Duodenal mucosa (tissue), 2 donors: ENCODE measurements around the gene DDIAS.
"Not testable (repeated sequence)": the region's sequence is repeated elsewhere in the genome, so short reads cannot be mapped to it uniquely, and the experiment has no call there.

Experiments used
- H3K27ac ChIP-seq: one replicate; pipeline ENCODE4 v1.7.0; 2013; ENCODE audit warnings: low read depth, low read length
- H3K27me3 ChIP-seq, 2 donors: one replicate each; pipeline ENCODE4 v1.7.0; 2013; ENCODE audit warnings: low read length in 2 of 2, control low read depth in 1 of 2; ENCODE audit not compliant: insufficient read depth in 2 of 2, control insufficient read depth in 1 of 2
- H3K36me3 ChIP-seq, 2 donors: one replicate each; pipeline ENCODE4 v1.7.0; 2013; ENCODE audit warnings: low read length in 2 of 2, control low read depth in 1 of 2; ENCODE audit not compliant: insufficient read depth in 2 of 2, control insufficient read depth in 1 of 2
- H3K4me1 ChIP-seq, 2 donors: one replicate each; pipeline ENCODE4 v1.7.0; 2013; ENCODE audit warnings: low read length in 2 of 2, control low read depth in 1 of 2; ENCODE audit not compliant: insufficient read depth in 2 of 2, control insufficient read depth in 1 of 2
- H3K4me3 ChIP-seq, 2 donors: one replicate each; pipeline ENCODE4 v1.7.0; 2013; ENCODE audit warnings: low read length in 2 of 2, low read depth in 1 of 2
- H3K9ac ChIP-seq, 2 donors: one replicate each; pipeline ENCODE4 v1.7.0; 2013; ENCODE audit warnings: low read length in 2 of 2, low read depth in 1 of 2
- H3K9me3 ChIP-seq, 2 donors: one replicate each; pipeline ENCODE4 v1.7.0; 2013; ENCODE audit warnings: low read length in 2 of 2, control low read depth in 1 of 2; ENCODE audit not compliant: control insufficient read depth in 1 of 2

Gene DDIAS, protein sequence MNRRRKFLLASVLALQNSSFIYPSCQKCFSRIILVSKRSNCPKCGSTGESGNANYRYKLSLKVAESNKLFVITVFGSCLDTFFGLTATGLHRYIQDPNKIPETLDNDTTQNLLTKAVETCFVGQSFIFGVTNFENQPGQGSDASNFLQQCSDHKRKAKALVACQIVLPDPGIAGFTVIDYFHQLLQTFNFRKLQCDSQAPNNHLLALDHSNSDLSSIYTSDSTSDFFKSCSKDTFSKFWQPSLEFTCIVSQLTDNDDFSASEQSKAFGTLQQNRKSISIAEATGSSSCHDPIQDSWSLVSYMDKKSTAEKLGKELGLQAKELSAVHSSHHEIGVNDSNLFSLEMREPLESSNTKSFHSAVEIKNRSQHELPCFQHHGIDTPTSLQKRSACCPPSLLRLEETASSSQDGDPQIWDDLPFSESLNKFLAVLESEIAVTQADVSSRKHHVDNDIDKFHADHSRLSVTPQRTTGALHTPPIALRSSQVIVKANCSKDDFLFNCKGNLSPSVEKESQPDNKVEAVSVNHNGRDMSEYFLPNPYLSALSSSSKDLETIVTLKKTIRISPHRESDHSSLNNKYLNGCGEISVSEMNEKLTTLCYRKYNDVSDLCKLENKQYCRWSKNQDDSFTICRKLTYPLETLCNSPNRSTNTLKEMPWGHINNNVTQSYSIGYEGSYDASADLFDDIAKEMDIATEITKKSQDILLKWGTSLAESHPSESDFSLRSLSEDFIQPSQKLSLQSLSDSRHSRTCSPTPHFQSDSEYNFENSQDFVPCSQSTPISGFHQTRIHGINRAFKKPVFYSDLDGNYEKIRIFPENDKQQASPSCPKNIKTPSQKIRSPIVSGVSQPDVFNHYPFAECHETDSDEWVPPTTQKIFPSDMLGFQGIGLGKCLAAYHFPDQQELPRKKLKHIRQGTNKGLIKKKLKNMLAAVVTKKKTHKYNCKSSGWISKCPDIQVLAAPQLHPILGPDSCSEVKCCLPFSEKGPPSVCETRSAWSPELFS

DNA sequence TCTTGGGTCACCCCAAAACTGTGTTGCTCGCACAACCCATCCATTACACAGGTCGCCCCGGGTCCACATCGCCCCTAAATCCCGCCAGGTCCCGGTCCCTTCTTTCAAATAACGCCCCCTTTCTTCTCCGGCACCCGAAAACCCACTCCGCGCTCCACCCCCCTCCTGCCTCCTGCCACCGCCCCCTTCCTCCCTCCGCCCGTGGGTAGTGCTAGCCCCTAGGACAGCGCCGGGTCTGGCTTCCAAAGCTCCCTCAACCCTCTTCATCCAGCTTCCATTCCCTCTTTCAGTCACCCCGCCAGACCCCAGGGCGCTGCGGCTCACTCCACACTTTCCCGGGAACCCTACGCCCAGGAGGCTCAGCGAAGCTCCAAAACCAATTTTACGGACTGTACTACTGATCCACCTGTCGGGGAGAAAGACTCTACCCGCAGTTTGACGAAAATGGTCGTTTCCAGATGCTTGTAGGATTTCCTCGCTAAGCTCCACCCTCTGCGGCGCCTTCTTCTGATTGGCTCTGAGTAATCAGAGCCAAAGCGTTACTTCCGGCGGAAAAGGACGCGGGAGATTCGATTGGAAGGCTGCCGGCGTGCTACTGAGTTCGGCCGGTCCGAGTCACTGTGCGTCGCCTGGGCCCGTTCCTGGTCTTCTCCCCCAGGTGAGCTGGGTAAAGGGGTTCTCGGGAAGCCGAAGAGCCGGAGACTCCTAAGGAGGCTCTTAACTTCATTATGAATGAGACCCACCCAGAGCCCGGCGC lies at the start of gene DDIAS:
Gene DDIAS (plus strand): TSS at position 572 of the 757 bp plus-strand sequence. CDS start 13,003 bp downstream, outside the sequence.
- Histone ChIP-seq H3K4me1 (peaks cover 17 to 21% of the 10 kb centered on the region in 2 donors), H3K4me3 (peak within 1 kb of the TSS; percentile 84 to 93), H3K9ac (peak within 1 kb of the TSS; percentile 94 to 98), H3K27me3 (no peaks in the 10 kb centered on the region), H3K27ac (peak within 1 kb of the TSS; percentile 79), H3K9me3 (no peaks in the 10 kb centered on the region), H3K36me3 (no peaks in the 10 kb centered on the region)

- Histone ChIP-seq H3K4me1 (no peaks in the 10 kb centered on the region), H3K27me3 (no peaks in the 10 kb centered on the region), H3K36me3 (peaks cover 0 to 3% of the 10 kb centered on the region in 2 donors), H3K27ac (no peak overlapping the region), H3K9ac (no peak overlapping the region), H3K4me3 (no peak overlapping the region), H3K9me3 (no peaks in the 10 kb centered on the region)
Observed at GRCh38 chr11:82854242-82854641, 47.3 kb upstream of the DDIAS start.

- H3K4me3 ChIP-seq: not testable (repeated sequence)
Observed at GRCh38 chr11:82854916-82855315, 46.6 kb upstream of the DDIAS start.

GRCh38 chr11:82855616-82856015 lies 45.9 kb upstream of the DDIAS start:
- Histone ChIP-seq H3K4me3 (no peak overlapping the region), H3K9me3 (no peaks in the 10 kb centered on the region), H3K27me3 (no peaks in the 10 kb centered on the region), H3K27ac (no peak overlapping the region), H3K36me3 (peaks cover 0 to 3% of the 10 kb centered on the region in 2 donors), H3K9ac (no peak overlapping the region), H3K4me1 (no peaks in the 10 kb centered on the region)

More at GRCh38 chr11:82854916-82855315, 46.6 kb upstream of the DDIAS start:
- not testable (repeated sequence) for H3K4me1 ChIP-seq, H3K36me3 ChIP-seq, H3K9ac ChIP-seq, H3K27me3 ChIP-seq, H3K9me3 ChIP-seq, H3K27ac ChIP-seq

GRCh38 chr11:82857145-82857544 lies 44.4 kb upstream of the DDIAS start:
- Histone ChIP-seq H3K9me3 (no peaks in the 10 kb centered on the region), H3K4me3 (no peak overlapping the region), H3K4me1 (no peaks in the 10 kb centered on the region), H3K9ac (no peak overlapping the region), H3K27ac (no peak overlapping the region), H3K27me3 (no peaks in the 10 kb centered on the region), H3K36me3 (no peaks in the 10 kb centered on the region)

DNA sequence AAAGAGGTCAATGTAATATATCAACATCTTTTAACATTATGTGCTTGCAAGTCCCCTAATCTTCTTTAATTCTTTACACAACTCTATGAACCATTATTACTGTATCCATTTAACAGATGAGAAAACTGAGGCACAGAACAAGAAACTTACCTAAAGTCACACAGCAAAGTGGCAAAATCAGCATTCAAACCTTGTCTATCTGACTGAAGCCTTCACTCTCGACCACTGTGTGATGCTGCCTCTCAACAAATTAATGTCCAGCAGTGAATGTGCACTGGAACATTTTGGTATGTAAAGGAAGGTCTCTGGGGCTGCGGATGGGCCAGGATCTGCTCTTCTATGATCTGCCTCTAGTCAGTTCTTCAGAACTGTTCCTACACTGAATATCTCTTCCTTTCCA lies 43.4 kb upstream of the DDIAS start:
- H3K36me3 ChIP-seq: no peaks in the 10 kb centered on the region
- H3K9me3 ChIP-seq: no peaks in the 10 kb centered on the region
- H3K4me1 ChIP-seq: no peaks in the 10 kb centered on the region
- H3K9ac ChIP-seq: no peak overlapping the region
- H3K27ac ChIP-seq: no peak overlapping the region
- no peaks in the 10 kb centered on the region for H3K27me3 ChIP-seq
- no peak overlapping the region for H3K4me3 ChIP-seq

GRCh38 chr11:82858556-82859091 lies 42.9 kb upstream of the DDIAS start:
- H3K27me3 ChIP-seq: no peaks in the 10 kb centered on the region
- no peaks in the 10 kb centered on the region for H3K9me3 ChIP-seq
- H3K36me3 ChIP-seq: no peaks in the 10 kb centered on the region
- H3K4me3 ChIP-seq: no peak overlapping the region
- H3K4me1 ChIP-seq: no peaks in the 10 kb centered on the region
- H3K9ac ChIP-seq: no peak overlapping the region
- H3K27ac ChIP-seq: no peak overlapping the region

DNA sequence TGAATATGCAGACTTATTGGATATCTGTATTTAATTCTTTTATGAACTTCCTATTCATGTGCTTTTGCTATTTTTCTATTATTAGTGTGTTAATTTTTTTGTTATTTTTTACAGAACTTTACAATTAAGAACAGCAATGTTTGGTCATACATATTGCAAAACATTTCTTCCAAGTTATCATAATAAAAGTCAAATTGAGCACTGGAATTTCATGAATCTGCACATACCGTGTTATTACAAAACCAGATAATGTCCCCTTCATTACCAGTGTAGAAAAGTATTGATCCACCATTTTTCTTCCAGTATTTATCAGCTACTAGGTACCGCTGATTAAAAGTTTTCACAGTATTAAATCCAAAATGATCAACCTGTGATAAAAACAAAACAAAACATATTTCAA lies 41.8 kb upstream of the DDIAS start:
- no peak overlapping the region for H3K27ac ChIP-seq
- no peaks in the 10 kb centered on the region for H3K9me3 ChIP-seq
- no peak overlapping the region for H3K4me3 ChIP-seq
- peaks cover 0 to 3% of the 10 kb centered on the region in 2 donors for H3K4me1 ChIP-seq
- H3K9ac ChIP-seq: no peak overlapping the region
- no peaks in the 10 kb centered on the region for H3K27me3 ChIP-seq
- H3K36me3 ChIP-seq: no peaks in the 10 kb centered on the region

DNA sequence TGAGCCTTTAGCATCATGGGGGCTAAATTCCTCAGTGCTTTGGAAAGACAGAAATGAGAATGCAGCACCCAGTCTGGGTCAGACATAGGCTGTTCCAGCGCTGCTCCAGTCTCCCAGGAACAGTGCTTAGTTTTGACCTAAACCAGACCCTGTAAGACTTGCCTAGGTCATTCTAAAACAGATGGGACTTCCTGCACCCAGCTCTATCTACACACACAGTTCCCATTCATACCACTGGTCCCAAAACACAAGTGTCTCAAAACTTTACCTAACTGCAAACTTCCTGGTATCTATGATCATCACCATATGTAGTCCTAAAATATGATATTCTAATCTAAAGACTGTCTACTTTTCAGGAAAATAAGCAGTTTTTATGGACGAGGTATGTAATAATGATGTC lies 39.2 kb upstream of the DDIAS start:
- Histone ChIP-seq H3K36me3 (no peaks in the 10 kb centered on the region), H3K9ac (no peak overlapping the region), H3K27ac (no peak overlapping the region), H3K4me1 (peaks cover 0 to 5% of the 10 kb centered on the region in 2 donors), H3K9me3 (no peaks in the 10 kb centered on the region), H3K27me3 (no peaks in the 10 kb centered on the region), H3K4me3 (no peak overlapping the region)
